Measurements from ENCODE around the gene TP63.

Gene TP63

GRCh38 chr3:189863031-189863430 lies 231.8 kb downstream of the TP63 start:
- Histone ChIP-seq H3K36me3 (no peaks in the 10 kb centered on the region), H3K4me3 (no peak overlapping the region), H3K4me2 (no peak overlapping the region), H4K20me1 (no peaks in the 10 kb centered on the region), H3K4me1 (no peaks in the 10 kb centered on the region), H3K9ac (no peak overlapping the region), H3K9me3 (0 out of 2 replicates have a peak, but pooled peaks cover 3% of the 10 kb centered on the region), H3K27me3 (no peaks in the 10 kb centered on the region), H3K27ac (no peak overlapping the region)
- no peak for TF ChIP-seq Cebpa-rat (IDR thresholded peaks at IDR 0.05)

- peaks cover 4% of the 10 kb centered on the region; the same call in 1 of the 2 replicates for H3K36me3 ChIP-seq
- H3K4me2 ChIP-seq: no peak overlapping the region
- no peaks in the 10 kb centered on the region for H3K4me1 ChIP-seq
- no peak overlapping the region for H3K4me3 ChIP-seq
- no peaks in the 10 kb centered on the region for H4K20me1 ChIP-seq
- no peak overlapping the region for H3K27ac ChIP-seq
- no peaks in the 10 kb centered on the region for H3K27me3 ChIP-seq
- no peak overlapping the region for H3K9ac ChIP-seq
- H3K9me3 ChIP-seq: 0 out of 2 replicates have a peak, but pooled peaks cover 3% of the 10 kb centered on the region
- no peak for TF ChIP-seq Cebpa-rat (IDR thresholded peaks at IDR 0.05)
Measured at GRCh38 chr3:189868061-189868460, 236.9 kb downstream of the TP63 start.

- H3K4me2 ChIP-seq: no peak overlapping the region
- H3K9ac ChIP-seq: no peak overlapping the region
- 0 out of 2 replicates have a peak, but pooled peaks cover 3% of the 10 kb centered on the region for H3K9me3 ChIP-seq
- no peaks in the 10 kb centered on the region for H3K4me1 ChIP-seq
- no peak overlapping the region for H3K27ac ChIP-seq
- no peaks in the 10 kb centered on the region for H4K20me1 ChIP-seq
- no peaks in the 10 kb centered on the region for H3K27me3 ChIP-seq
- H3K36me3 ChIP-seq: peaks cover 4% of the 10 kb centered on the region; the same call in 1 of the 2 replicates
- no peak overlapping the region for H3K4me3 ChIP-seq
- no peak for TF ChIP-seq Cebpa-rat (IDR thresholded peaks at IDR 0.05)
Measured at GRCh38 chr3:189869165-189869564, 238.0 kb downstream of the TP63 start.

GRCh38 chr3:189871418-189871817 lies 240.2 kb downstream of the TP63 start:
- no peak for TF ChIP-seq Cebpa-rat (IDR thresholded peaks at IDR 0.05)
- Histone ChIP-seq H4K20me1 (no peaks in the 10 kb centered on the region), H3K4me2 (no peak overlapping the region), H3K4me3 (no peak overlapping the region), H3K9ac (no peak overlapping the region), H3K36me3 (peaks cover 4% of the 10 kb centered on the region; the same call in 1 of the 2 replicates), H3K9me3 (0 out of 2 replicates have a peak, but pooled peaks cover 3% of the 10 kb centered on the region), H3K4me1 (peaks cover 5% of the 10 kb centered on the region), H3K27me3 (no peaks in the 10 kb centered on the region), H3K27ac (no peak overlapping the region)

GRCh38 chr3:189883113-189883753 lies 252.0 kb downstream of the TP63 start:
- Histone ChIP-seq H3K36me3 (no peaks in the 10 kb centered on the region), H3K27ac (no peak overlapping the region), H3K9ac (no peak overlapping the region), H3K27me3 (no peaks in the 10 kb centered on the region), H3K4me3 (no peak overlapping the region), H4K20me1 (no peaks in the 10 kb centered on the region), H3K9me3 (no peaks in the 10 kb centered on the region), H3K4me1 (no peaks in the 10 kb centered on the region), H3K4me2 (no peak overlapping the region)
- TF ChIP-seq Cebpa-rat (IDR thresholded peaks at IDR 0.05): no peak

GRCh38 chr3:189890496-189890895 lies 259.3 kb downstream of the TP63 start:
- H3K9ac ChIP-seq: no peak overlapping the region
- no peak overlapping the region for H3K4me3 ChIP-seq
- TF ChIP-seq Cebpa-rat (IDR thresholded peaks at IDR 0.05): no peak
- no peak overlapping the region for H3K27ac ChIP-seq
- H4K20me1 ChIP-seq: no peaks in the 10 kb centered on the region
- no peak overlapping the region for H3K4me2 ChIP-seq
- 0 out of 2 replicates have a peak, but pooled peaks cover 3% of the 10 kb centered on the region for H3K9me3 ChIP-seq
- no peaks in the 10 kb centered on the region for H3K27me3 ChIP-seq
- peaks cover 2% of the 10 kb centered on the region for H3K4me1 ChIP-seq
- no peaks in the 10 kb centered on the region for H3K36me3 ChIP-seq

- Histone ChIP-seq H3K27ac (no peak overlapping the region), H3K27me3 (no peaks in the 10 kb centered on the region), H3K4me1 (peaks cover 14% of the 10 kb centered on the region), H3K4me2 (0 out of 2 replicates have a peak overlapping the region, but pooled peaks have one; percentile 47), H3K9ac (no peak overlapping the region), H3K4me3 (no peak overlapping the region), H3K36me3 (no peaks in the 10 kb centered on the region), H3K9me3 (0 out of 2 replicates have a peak, but pooled peaks cover 3% of the 10 kb centered on the region), H4K20me1 (no peaks in the 10 kb centered on the region)
- no peak for TF ChIP-seq Cebpa-rat (IDR thresholded peaks at IDR 0.05)
Measured at GRCh38 chr3:189896533-189896932, 265.3 kb downstream of the TP63 start.

GRCh38 chr3:189897406-189897805 lies 266.2 kb downstream of the TP63 start:
- no peak for TF ChIP-seq Cebpa-rat (IDR thresholded peaks at IDR 0.05)
- H3K36me3 ChIP-seq: no peaks in the 10 kb centered on the region
- H3K9ac ChIP-seq: no peak overlapping the region
- no peak overlapping the region for H3K4me2 ChIP-seq
- no peaks in the 10 kb centered on the region for H4K20me1 ChIP-seq
- peaks cover 14% of the 10 kb centered on the region for H3K4me1 ChIP-seq
- 0 out of 2 replicates have a peak, but pooled peaks cover 3% of the 10 kb centered on the region for H3K9me3 ChIP-seq
- H3K27me3 ChIP-seq: no peaks in the 10 kb centered on the region
- H3K27ac ChIP-seq: no peak overlapping the region
- no peak overlapping the region for H3K4me3 ChIP-seq

- Histone ChIP-seq H3K4me1 (peaks cover 14% of the 10 kb centered on the region), H3K9me3 (0 out of 2 replicates have a peak, but pooled peaks cover 3% of the 10 kb centered on the region), H3K36me3 (no peaks in the 10 kb centered on the region), H3K27ac (no peak overlapping the region), H3K27me3 (no peaks in the 10 kb centered on the region), H3K4me2 (no peak overlapping the region), H3K4me3 (no peak overlapping the region), H4K20me1 (no peaks in the 10 kb centered on the region), H3K9ac (no peak overlapping the region)
- no peak for TF ChIP-seq Cebpa-rat (IDR thresholded peaks at IDR 0.05)
Measured at GRCh38 chr3:189898559-189899153, 267.5 kb downstream of the TP63 start.

GRCh38 chr3:189899186-189899585 lies 268.0 kb downstream of the TP63 start:
- H3K9me3 ChIP-seq: 0 out of 2 replicates have a peak, but pooled peaks cover 3% of the 10 kb centered on the region
- no peaks in the 10 kb centered on the region for H3K36me3 ChIP-seq
- no peak overlapping the region for H3K9ac ChIP-seq
- H4K20me1 ChIP-seq: no peaks in the 10 kb centered on the region
- no peaks in the 10 kb centered on the region for H3K27me3 ChIP-seq
- H3K4me3 ChIP-seq: no peak overlapping the region
- peaks cover 14% of the 10 kb centered on the region for H3K4me1 ChIP-seq
- no peak overlapping the region for H3K4me2 ChIP-seq
- H3K27ac ChIP-seq: no peak overlapping the region
- no peak for TF ChIP-seq Cebpa-rat (IDR thresholded peaks at IDR 0.05)
